Suprapubic skin (tissue), 3 donors: ENCODE measurements around the gene LRP11.

Experiments used
- POLR2A ChIP-seq, 2 donors: fragments of 450-650 bp; IDR thresholded peaks; one replicate each; pipeline ENCODE4 v1.6.1; 2017; ENCODE audit warnings: antibody characterized with exemption in 2 of 2, mild to moderate bottlenecking in 2 of 2, moderate library complexity in 2 of 2
- TF ChIP-seq, protein P1 (sequence below), 2 donors: fragments of 200-600 bp in 1 of 2; fragments of 450-650 bp in 1 of 2; sonication (generic) in 1 of 2; IDR thresholded peaks; one replicate each; pipeline ENCODE4 v1.5.1; 2016 to 2019; ENCODE audit warnings: antibody characterized with exemption in 2 of 2, mild to moderate bottlenecking in 1 of 2, moderate library complexity in 1 of 2

DNA sequence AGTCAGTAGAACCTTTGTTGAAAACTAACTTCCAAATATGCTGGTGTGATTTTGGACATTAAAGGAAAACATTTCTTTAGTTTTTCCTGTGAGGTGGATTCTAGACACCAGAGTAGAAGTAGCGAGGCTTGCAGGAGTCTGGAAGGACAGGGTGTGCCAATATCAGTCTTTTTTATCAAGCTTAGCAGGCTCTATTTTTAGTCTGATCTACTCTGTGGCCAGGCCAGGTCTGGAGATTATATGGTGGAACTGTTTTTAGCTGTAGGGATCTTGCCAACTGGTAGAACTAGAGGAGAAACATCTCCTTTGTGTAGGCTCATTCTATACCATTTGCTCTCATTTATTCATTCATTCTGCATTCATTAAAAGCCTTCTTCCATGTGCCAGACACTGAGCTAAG, 42.7 kb downstream of the LRP11 start:
- TF ChIP-seq, protein P1, sequence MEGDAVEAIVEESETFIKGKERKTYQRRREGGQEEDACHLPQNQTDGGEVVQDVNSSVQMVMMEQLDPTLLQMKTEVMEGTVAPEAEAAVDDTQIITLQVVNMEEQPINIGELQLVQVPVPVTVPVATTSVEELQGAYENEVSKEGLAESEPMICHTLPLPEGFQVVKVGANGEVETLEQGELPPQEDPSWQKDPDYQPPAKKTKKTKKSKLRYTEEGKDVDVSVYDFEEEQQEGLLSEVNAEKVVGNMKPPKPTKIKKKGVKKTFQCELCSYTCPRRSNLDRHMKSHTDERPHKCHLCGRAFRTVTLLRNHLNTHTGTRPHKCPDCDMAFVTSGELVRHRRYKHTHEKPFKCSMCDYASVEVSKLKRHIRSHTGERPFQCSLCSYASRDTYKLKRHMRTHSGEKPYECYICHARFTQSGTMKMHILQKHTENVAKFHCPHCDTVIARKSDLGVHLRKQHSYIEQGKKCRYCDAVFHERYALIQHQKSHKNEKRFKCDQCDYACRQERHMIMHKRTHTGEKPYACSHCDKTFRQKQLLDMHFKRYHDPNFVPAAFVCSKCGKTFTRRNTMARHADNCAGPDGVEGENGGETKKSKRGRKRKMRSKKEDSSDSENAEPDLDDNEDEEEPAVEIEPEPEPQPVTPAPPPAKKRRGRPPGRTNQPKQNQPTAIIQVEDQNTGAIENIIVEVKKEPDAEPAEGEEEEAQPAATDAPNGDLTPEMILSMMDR (IDR thresholded peaks at IDR 0.05), result no peak
- TF ChIP-seq POLR2A (IDR thresholded peaks at IDR 0.05), result no peak
